GM12891 (cell line): Measurements from ENCODE around the gene PIGM.

Experiments
- POLR2A ChIP-seq: IDR thresholded peaks from 2 replicates; pipeline ENCODE4 v1.6.1; 2011; ENCODE audit warnings: low read depth, low read length, control low read depth
- TAF1 ChIP-seq: IDR thresholded peaks from 2 replicates; pipeline ENCODE4 v1.6.1; 2011; ENCODE audit warnings: low read depth, low read length, control low read depth

DNA sequence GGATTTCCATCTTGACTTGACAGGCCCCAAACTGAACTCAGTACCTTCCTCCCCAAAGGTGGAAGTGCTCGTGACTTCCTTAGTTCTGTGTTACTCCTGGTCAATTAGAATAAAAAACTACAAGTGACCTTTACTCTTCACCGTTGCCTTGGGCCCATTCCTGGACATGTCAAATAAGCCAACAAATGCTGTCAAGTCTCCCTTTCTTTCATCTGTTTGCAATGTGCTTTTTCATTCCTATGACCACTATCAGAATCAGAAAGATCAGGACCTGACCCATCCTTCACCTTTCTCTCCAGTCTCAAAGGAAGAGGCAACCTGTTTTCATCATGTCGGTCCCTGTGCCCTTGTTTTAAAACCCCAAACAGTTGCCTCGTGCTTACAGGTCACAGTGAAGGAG lies 43.1 kb upstream of the PIGM start:
- TF ChIP-seq POLR2A (no peak), TAF1 (no peak)
